NCI-H2196 treated with DMSO at 0.1 percent for 48 hours (cell line): Measurements from ENCODE around the gene RAB3GAP1.
"Not testable (repeated sequence)": the region's sequence is repeated elsewhere in the genome, so short reads cannot be mapped to it uniquely, and the experiment has no call there.

ENCODE experiments used
- DNase-seq: peaks from one replicate; lab custom pipeline; 2025; ENCODE audit not compliant: unreplicated experiment; lab: John Stamatoyannopoulos, UW

RAB3GAP1 gene

GRCh38 chr2:135052042-135052876 lies at the start of gene RAB3GAP1:
RAB3GAP1 (plus strand) TSS chr2:135052292; CDS start chr2:135052308, 16 bp downstream.
- DNase-seq, result peak; percentile 63

DNA sequence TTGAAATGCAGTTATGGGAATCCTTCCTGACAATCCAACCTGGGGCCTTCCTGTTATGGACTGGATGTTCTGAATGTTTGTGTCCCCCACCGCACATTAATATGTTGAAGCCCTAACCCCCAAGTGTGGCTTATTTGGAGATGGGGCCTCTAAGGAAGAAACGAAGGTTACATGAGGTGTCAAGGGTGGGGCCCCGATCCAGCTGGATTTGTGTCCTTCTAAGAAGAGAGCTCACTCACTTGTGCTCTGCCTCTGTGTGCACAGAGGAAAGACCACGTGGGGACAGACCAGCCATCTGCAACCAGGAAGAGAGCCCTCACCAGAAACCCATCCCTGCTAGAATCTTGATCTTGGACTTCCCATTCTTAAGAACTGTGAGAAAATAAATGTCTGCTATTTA lies 49.3 kb upstream of the RAB3GAP1 start:
- DNase-seq, result no peak

- DNase-seq, result peak; percentile 61
Measured at GRCh38 chr2:135004005-135004746, 47.9 kb upstream of the RAB3GAP1 start.

- DNase-seq, result no peak
Measured at GRCh38 chr2:135005753-135006152, 46.3 kb upstream of the RAB3GAP1 start.

- no peak for DNase-seq
Measured at GRCh38 chr2:135009339-135009738, 42.8 kb upstream of the RAB3GAP1 start.

DNA sequence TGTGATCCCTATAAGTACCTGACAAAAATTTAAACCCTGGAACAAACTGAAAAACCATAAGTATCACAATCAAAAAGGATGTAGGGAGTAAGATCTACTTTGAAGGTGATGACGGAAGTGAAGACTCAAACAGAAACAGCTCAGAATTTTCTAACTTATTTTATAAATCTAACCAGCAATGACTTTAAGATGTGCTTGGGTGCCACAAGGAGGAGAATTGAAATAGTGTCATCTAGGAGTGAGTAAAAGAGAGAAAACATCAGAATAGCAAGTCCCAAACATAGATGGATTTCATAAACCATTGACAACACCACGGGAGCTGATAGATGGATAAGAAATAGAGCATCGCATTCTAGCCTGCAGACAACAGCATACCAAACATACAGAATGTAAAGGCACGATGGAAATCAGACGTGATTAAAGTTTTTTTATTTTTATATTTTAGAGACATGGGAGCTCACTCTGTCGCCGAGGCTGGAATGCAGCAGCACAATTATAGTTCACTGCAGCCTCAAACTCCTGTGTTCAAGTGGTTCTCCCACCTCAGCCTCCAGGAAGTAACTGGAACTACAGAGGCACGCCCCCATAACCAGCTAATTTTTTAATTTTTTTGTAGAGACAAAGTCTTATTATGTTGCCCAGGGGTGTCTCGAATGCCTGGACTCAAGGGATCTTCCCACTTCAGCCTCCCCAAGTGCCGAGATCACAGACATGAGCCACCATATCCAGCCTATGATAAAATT lies 41.7 kb upstream of the RAB3GAP1 start:
- DNase-seq, result no peak

- DNase-seq, result no peak
Measured at GRCh38 chr2:135011633-135012032, 40.5 kb upstream of the RAB3GAP1 start.

- no peak for DNase-seq
Measured at GRCh38 chr2:135021618-135022017, 30.5 kb upstream of the RAB3GAP1 start.

DNA sequence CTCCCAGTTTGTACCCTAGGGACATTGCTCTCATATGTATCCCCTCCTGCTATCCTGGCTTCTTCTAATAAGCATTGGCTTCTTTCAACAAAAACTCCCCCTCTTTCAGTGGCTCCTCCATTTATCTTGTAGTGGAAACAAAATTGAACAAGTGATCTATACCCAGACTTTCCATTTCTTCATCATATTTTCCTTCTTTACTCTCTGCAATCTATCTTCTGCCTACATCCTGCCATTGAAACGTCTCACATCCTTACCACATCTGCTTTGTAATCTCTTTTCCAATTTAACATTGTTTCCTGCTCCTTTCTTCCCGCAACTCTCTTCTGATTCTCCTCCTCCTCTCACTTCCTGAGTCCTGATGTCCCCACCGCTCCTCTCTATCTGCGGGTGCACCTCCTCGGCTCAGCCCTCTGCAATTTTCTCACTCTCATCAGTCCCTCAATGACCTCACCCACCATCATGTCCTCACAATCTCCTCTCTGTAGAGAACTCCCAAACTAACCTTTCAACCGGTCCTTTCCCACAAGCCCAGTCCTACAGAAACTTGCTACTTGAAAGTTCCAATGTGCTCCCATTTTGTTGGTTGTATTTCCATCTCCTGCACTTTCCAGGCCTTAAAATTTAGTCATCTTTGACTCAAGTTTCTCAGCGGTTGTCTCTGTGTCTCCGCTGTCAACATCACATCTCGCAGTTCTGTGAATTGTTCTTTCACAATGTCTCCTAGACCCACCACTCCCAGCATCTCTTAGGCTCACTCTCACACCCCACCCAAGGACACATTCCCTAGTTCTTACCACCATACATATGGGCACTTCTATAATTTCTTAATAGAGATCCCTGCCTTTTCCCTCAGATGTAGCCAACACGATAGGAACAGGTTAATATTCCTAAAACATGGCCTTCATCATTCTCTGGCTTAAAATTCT lies 28.9 kb upstream of the RAB3GAP1 start:
- no peak for DNase-seq

- DNase-seq, result no peak
Measured at GRCh38 chr2:135023886-135024485, 28.1 kb upstream of the RAB3GAP1 start.

DNA sequence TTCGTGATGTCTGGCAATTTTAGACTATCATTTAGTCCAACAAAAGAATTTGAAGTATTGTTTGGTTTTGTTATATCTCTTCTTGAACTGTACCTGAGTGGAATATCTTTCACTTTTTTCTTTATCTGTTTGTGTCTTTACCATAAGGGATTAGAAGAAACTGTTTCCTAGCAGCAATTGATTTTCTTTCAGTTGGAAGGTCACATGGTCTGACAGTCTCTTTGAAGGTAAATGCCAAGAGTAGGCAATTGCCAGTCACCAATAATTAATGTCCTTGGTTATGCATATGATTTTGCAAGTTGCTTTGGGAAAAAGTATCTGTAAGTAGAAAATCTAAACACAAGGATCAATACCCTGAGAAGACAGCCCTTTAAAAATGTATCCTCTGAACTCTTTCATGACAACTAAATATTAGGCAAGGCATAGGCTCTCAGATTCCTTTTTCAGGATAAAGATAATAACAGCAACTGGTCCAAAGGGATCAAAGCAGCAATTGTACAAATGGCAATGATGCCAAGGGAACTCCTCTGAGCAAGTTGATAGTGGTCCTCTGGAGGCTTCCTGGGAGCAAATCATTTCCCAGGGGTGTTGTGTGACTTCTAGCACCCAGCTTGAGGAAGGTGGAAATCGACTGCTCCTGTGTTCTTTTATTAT lies 22.5 kb upstream of the RAB3GAP1 start:
- no peak for DNase-seq

- DNase-seq, result no peak
Measured at GRCh38 chr2:135030826-135031225, 21.3 kb upstream of the RAB3GAP1 start.

DNA sequence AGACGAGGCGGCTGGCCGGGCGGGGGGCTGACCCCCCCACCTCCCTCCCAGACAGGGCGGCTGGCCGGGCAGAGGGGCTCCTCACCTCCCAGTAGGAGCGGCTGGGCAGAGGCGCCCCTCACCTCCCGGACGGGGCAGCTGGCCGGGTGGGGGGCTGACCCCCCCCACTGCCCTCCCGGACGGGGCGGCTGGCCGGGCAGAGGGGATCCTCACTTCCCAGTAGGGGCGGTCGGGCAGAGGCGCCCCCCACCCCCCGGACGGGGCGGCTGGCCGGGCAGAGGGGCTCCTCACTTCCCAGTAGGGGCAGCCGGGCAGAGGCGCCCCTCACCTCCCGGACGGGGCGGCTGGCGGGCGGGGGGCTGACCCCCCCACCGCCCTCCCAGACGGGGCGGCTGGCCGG lies 18.9 kb upstream of the RAB3GAP1 start:
- DNase-seq, result not testable (repeated sequence)

DNA sequence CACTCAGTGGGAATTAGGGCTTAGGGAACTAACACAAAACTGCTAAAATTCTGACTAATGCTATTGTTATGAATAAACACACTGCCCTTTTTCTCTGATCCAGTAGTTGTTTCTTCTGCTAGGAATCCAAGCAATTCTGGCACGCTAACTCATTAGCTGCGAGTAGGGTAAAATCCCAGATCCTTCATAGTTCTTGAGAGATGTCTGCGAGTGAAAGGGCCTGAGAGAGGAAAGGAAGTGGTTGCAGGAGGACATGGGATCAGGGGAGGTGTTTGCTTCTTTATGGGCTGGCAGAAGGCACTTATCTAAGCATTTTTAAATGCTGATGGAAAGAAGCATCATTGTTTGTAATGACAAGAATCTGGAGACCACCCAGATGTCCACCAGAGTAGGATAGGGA lies 14.3 kb upstream of the RAB3GAP1 start:
- DNase-seq, result no peak

GRCh38 chr2:135043345-135043744 lies 8.7 kb upstream of the RAB3GAP1 start:
- no peak for DNase-seq

- DNase-seq, result no peak
Measured at GRCh38 chr2:135047300-135047699, 4.8 kb upstream of the RAB3GAP1 start, which contains the start of gene MAP3K19. MAP3K19 (minus strand) TSS chr2:135047447; CDS start chr2:135024647, 22,800 bp downstream.

GRCh38 chr2:135048122-135048521 lies 4.0 kb upstream of the RAB3GAP1 start:
- DNase-seq, result no peak

- DNase-seq, result no peak
Measured at GRCh38 chr2:135050132-135050531, 2.0 kb upstream of the RAB3GAP1 start.

- no peak for DNase-seq
Measured at GRCh38 chr2:135050684-135051083, 1.4 kb upstream of the RAB3GAP1 start.
